GM04504 (cell line): ENCODE data around the gene ARPP21.

Source experiments
- DNase-seq: peaks from one replicate; pipeline ENCODE4 v3.0.0-alpha.2; 2012; ENCODE audit warnings: low read depth

The ARPP21 gene

GRCh38 chr3:35675621-35676020, 36.3 kb downstream of the ARPP21 start:
- DNase-seq = no peak

DNA sequence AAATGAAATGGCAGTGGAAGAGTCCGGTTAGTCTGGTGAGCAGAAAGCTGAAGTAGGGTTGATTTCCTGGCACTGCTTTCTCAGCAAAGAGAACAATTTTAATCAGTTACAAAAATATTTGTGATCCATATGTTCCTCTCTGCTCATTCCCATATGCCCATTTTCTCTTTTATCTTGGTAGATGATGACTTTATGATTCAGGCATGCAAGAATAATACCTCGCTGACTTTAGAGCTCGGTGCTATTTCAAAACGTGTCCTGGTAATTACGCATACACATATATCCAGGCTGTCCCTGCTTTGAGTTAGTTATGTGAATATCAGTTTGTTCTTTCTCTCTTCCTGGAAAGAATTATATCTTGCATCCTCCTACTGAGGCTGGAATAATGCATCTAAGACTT, 38.5 kb downstream of the ARPP21 start:
- DNase-seq = no peak

- DNase-seq = no peak
These were observed 39.4 kb downstream of the ARPP21 start for GRCh38 chr3:35678643-35679161.

DNA sequence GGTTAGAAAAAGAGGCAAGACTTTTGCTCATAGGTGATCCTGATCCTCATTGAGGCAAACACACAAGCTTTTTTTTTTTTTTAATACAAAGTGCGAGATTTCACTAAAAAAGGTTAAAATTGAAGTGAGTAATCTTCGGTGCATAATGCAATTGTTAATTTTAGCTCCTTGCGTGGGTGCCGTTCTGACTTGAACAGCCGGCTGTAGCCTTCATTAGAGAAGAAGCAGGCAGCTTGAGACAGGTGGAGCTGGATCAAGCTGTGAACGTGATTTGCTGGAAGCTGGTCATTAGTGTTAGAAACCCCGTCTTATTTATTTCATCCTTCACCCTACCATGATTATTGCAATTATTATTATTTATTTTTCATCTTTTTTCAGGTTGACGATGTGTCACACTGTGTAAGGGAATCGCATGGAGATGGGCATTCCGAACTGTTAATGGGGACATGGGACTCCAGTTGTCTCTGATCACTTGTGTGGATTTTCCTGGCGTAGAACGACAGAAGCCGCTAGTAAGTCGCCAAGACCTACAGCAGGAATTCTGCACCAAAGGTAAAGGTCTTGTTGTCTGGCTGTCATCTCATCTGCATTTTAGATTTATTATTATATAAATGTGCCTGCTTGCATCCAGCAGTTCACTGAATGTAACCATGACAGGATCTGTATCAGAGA, 40.2 kb downstream of the ARPP21 start:
- no peak for DNase-seq

GRCh38 chr3:35680866-35681650, 41.7 kb downstream of the ARPP21 start:
- DNase-seq = no peak

GRCh38 chr3:35685153-35685552, 45.8 kb downstream of the ARPP21 start:
- DNase-seq = no peak

DNA sequence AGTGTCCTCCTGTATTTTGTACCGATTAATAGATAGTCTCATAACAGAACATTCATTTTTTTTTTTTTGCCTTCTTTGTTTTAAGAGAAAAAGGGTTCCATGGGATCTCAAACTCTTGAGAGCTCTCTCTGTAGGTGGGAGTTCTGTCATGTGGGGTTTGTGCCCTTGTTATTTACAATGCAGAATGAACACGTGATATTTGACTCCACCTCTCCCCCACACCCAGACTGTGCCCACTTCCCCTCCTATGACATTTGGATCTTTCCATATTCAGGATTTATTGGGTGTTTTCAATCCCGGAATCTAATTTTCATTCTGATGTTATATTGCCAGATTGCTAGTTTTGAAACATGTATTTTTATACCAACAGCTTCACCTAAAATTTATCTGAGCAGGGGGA, 49.5 kb downstream of the ARPP21 start:
- no peak for DNase-seq

DNA sequence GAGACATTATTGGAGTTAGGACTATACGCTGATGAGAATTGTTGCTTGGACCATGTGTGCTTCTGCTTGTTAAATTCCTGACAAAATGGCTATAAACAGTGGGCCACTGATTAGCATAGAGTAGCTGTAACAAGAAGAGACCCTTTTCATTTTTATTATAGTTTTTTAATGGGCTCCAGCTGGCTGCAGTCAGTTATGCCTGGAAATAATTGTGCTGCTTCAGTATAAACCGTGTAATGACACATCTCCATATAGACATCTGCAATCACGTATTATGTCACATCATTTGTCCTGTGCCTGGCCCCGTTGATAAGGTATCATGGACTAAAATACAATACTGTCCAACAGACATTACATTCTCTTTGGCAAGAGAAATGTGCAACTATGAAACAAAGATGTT, 50.9 kb downstream of the ARPP21 start:
- DNase-seq = no peak

- no peak for DNase-seq
These were observed 66.6 kb downstream of the ARPP21 start for GRCh38 chr3:35705904-35706303.

- DNase-seq = no peak
These were observed 68.6 kb downstream of the ARPP21 start for GRCh38 chr3:35707904-35708303.

DNA sequence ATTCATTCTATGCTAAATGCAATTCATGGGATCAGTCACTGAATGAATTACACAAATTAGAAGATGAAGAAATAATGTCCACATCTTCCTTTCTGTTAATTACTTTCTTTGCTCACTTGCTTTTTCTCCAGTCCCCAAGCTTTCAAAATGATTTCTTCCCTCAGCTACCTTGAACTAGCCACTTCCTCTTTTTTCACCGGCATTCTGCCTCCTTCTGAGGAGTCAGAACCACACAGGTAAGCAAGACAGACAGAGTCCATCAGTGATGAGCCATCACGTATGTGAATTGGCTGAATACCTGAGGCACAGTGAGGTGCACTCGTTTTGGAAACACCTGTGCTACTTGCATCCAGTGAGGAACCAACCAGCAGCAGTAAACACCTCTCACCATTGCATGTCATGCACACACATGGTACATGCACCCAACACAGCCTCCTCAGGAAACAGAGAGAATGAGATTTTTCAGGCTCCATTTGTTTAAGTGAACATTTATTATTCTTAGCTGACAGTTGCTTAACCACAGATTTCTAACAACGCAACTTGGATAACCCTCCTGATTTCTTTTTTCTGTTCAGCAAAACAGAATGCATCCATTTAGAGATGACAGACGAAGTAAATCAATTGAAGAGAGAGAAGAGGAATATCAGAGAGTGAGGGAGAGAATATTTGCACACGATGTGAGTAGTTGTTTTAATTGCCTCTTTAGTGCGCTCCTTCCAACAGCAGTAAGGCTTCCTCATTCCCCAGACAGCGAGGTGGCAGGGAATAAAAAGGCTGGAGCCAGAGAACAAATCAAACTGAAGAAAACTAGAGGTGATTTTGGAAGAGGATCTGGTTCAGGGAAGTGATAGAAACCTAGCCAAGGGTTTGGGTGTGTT, 69.3 kb downstream of the ARPP21 start:
- no peak for DNase-seq

GRCh38 chr3:35709691-35710090, 70.4 kb downstream of the ARPP21 start:
- DNase-seq = no peak

GRCh38 chr3:35710554-35710953, 71.2 kb downstream of the ARPP21 start:
- DNase-seq = no peak

- DNase-seq = no peak
These were observed 79.6 kb downstream of the ARPP21 start for GRCh38 chr3:35718921-35719320.

DNA sequence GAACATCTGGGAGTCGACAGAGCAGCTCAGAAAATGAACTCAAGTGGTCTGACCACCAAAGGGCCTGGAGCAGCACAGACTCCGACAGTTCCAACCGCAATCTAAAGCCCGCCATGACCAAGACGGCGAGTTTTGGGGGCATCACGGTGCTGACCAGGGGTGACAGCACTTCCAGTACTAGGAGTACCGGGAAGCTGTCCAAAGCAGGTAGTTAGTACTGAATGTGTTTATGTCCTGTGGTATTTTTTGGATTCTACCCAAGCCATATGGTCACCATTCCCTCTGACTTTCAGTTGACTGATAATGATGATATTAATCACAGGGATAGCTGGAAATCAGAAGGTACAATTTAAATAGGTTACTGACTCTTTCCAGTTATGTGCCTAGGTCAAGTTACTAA, 82.3 kb downstream of the ARPP21 start:
- no peak for DNase-seq

DNA sequence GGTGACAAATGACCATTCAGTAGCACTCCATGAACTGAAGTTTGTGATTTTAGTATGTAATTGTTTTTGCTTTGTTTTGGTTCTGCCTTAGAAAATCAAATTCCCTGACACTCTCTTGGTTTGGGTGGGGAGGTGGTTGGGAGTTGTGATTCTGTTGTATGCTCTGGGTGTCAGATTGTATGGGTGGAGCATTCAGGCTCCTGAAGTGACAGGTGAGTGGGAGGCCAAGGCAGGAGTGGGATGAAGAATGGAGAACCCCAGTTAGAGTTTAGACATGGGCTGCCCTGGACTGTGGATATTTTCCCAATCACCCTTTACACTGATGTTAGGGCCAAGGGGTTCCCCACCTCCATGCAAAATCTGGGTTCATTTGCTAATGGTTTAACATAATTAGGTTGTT, 83.6 kb downstream of the ARPP21 start:
- DNase-seq = no peak

DNA sequence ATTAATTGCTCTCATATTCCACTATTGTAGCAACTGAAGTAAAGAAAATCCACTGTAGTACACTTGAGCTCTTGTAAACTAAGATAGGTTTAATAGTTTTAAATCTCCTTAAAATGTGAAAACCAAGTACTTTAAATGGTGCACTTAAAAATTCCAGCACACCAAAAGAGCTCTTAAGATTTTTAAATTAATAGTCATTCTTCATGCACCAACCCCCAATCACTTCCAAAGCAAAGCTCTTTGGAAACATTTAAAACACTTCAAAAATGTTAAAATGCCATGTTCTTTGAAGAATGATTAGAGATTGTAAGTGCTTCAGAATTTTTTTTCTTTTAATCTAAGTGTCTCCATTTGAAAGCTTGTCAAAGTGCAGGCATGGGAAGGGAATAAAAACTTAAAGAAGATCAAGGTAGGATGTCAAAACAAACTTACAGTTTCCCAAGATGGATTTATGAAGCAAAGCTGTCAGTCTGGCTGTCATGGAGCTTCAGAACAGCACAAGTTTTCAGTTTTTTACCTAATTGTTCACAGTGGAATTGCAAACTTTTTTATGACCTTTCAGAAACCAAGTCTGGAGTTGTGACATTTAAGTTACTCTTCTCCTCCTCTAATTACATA, 84.3 kb downstream of the ARPP21 start:
- no peak for DNase-seq

- DNase-seq = no peak
These were observed 84.8 kb downstream of the ARPP21 start for GRCh38 chr3:35724106-35724505.

DNA sequence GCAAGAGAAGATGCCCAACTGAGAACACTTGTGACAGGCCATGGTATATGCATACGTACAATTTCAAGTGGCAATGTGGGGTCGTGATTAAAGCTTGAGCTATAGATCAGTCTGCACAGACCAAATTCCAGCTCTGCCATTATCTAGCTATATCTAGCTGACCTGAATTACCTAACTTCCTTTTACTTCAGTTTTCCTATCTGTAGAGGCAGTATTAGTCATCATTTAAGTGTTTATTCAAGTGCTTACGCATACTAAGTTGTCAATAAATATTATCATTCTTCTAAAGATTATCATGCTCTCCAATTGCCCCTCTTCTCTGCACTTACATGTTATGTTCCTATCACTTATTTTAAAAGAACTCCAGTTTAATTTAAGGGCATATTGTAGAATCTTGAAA, 87.9 kb downstream of the ARPP21 start:
- no peak for DNase-seq

GRCh38 chr3:35733341-35733740, 94.0 kb downstream of the ARPP21 start:
- DNase-seq = no peak

DNA sequence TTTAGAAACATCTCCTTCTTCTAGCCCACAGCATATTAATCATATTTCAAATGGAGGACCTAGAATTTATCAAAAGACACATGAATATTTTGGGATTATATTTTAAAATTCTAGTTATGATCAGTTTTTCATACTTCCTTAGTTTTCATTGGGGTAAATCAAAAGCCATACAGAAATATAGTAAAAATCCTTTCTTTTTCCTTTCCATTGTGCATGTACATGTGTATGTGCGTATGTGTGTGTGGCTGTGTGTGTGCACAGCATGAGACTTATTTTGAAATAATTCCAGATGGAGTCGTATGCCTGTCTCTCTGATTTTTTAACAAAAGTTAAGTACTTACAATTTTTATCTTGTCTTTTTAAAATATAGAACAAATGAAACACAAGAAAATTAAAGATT, 94.5 kb downstream of the ARPP21 start:
- no peak for DNase-seq

- DNase-seq = no peak
These were observed 97.8 kb downstream of the ARPP21 start for GRCh38 chr3:35737080-35737479.
